GM18508 (cell line): ENCODE data around the gene RMP24.
"Not testable (repeated sequence)": the region's sequence is repeated elsewhere in the genome, so short reads cannot be mapped to it uniquely, and the experiment has no call there.

Source experiments
- ATAC-seq: cut with Tn5 transposase; IDR thresholded peaks from one replicate; pipeline ENCODE4 v1.9.1; 2021; ENCODE audit warnings: moderate number of reproducible peaks; ENCODE audit not compliant: insufficient read depth, unreplicated experiment

Gene RMP24

GRCh38 chr18:35964319-35964718, 8.2 kb upstream of the RMP24 start:
- ATAC-seq, result no peak

DNA sequence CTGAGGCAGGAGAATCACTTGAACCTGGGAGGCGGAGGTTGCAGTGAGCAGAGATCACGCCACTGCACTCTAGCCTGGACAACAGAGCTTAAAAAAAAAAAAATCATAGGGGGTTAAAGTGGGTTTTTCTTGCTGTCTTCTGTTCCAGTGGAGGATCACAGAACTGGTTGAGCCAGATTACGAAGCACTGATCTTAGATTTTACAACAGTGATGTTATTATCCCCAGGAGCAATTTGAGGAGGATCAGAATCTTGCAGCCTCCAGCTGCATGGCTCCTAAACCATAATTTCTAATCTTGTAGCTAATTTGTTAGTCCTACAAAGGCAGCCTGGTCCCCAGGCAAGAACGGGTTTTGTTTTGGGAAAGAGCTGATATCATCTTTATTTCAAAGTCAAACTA, 4.6 kb upstream of the RMP24 start:
- ATAC-seq, result not testable (repeated sequence)

- no peak for ATAC-seq
These were observed 4.1 kb upstream of the RMP24 start for GRCh38 chr18:35968278-35968880.

GRCh38 chr18:35969676-35970075, 2.8 kb upstream of the RMP24 start:
- no peak for ATAC-seq

GRCh38 chr18:35971661-35972196, 750 bp upstream of the RMP24 start:
- peak; percentile 16 for ATAC-seq

GRCh38 chr18:35973650-35974049, 1.2 kb downstream of the RMP24 start:
- ATAC-seq, result no peak

DNA sequence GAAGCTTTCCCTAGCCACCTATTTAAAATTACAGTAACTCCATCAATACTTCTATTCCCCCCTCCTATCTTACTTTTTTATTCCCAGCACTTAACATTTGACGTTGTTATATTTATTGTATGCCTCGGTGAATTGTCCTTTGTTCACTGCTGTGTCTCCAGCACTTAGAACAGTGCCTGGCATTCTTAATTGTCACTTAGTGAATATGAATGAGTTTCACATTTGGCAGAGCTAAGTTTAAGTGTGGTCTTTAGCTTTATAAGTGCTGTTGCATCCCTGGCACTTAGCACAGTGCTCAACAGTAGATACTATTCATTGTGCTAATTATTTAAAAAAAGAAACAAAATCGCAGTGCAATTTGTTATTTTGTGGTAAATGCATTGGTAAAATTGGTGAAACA, 1.7 kb downstream of the RMP24 start:
- ATAC-seq, result no peak

GRCh38 chr18:35979112-35979511, 6.6 kb downstream of the RMP24 start:
- no peak for ATAC-seq

- ATAC-seq, result no peak
These were observed 10.1 kb downstream of the RMP24 start for GRCh38 chr18:35982409-35983114.

DNA sequence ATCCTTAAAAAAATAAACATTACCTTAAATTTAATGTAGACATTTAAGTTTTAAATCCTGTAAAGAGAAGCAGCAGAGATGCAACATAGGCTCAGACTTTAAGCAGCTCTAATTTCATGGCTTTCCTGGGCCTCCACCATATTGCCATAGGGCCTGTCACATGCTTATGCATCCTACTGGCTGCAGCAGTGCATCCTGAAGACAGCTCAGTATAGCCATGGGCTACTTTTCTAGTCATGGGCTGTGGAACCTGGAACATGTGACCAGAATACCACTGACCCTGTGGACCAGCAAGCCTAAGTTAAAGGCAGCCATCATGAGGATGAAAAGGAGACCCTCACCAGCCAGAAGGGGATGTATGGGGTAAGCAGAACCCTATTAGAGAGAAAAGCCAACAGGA, 10.7 kb downstream of the RMP24 start:
- no peak for ATAC-seq

DNA sequence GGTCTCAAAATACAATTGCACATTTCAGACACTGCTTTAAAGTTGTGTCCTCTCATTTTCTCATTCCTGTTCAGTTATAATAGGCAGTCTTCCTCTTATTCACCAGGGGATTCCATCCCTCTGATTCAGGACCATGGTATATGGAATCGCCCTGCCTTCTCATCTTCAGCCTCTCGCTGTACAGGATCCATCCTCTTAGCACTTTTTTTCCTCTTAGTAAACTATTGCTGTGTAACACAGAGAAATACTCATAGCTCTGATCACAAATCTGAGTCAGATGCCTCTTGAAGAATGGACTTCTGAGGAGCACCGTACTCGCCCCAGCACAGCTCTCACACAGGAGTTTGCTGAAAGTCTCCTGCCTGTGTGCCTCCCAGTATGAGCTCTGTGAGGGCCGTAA, 11.3 kb downstream of the RMP24 start:
- no peak for ATAC-seq

DNA sequence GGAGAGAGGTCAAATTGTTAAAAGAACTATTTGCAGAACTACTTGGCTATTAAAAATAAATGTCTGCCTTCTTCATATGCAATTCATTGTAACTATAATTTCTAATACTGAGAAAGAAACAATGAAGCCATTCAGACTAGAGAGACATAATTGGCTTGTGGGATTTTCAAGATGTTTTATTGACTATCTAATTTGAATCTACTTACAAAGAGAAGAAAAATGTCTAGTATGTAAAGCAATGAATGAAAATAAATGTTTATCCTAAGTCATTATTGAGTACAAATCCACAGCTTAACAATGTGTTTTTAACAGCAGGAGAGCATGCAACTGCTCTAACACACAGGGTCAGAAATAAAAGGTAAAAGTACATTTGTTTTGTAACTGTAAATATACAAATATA, 19.2 kb downstream of the RMP24 start:
- no peak for ATAC-seq

GRCh38 chr18:35993013-35993412, 20.5 kb downstream of the RMP24 start:
- no peak for ATAC-seq

DNA sequence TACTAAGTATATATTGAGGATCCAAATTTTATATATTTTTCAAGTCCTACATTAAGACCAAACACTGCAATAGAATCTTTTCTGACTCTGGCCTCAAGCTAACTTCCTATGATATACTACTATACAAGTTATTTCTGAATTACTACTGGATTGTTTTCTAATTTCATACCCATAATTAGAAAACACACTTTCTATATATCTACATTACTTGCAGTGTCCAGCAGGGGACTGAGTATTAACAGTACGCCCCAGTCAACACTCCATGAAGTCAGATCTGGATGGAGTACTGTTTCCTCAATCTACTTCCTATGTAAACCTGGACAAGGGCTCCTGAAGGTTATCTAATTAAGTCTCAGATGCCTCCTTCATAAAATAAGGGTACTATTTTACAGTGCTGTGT, 26.5 kb downstream of the RMP24 start:
- no peak for ATAC-seq

- no peak for ATAC-seq
These were observed 27.4 kb downstream of the RMP24 start for GRCh38 chr18:35999925-36000324.

- no peak for ATAC-seq
These were observed 34.5 kb downstream of the RMP24 start for GRCh38 chr18:36006997-36007396.

- ATAC-seq, result no peak
These were observed 36.7 kb downstream of the RMP24 start for GRCh38 chr18:36009214-36009613.

DNA sequence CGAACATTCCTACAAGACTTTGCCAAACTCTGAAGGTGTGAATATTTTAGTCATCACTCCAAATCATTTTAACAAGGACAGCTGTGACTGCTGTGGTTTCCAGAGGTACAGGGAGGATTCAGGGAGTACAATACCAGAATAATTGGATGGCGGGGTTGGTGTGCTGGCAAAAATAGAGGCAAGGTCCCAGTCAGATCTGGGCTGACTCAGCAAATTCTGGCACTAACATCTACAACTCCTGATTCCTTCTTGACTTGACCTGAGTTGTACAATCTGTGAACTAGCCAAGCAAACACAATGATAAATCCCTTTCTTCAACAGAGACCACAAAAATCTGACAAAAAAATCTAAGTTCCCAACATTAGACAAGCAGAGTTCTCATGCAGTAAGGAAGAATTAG, 40.4 kb downstream of the RMP24 start:
- no peak for ATAC-seq

GRCh38 chr18:36015629-36016028, 43.1 kb downstream of the RMP24 start:
- peak; percentile 91 for ATAC-seq

- no peak for ATAC-seq
These were observed 44.8 kb downstream of the RMP24 start for GRCh38 chr18:36017232-36017631.

DNA sequence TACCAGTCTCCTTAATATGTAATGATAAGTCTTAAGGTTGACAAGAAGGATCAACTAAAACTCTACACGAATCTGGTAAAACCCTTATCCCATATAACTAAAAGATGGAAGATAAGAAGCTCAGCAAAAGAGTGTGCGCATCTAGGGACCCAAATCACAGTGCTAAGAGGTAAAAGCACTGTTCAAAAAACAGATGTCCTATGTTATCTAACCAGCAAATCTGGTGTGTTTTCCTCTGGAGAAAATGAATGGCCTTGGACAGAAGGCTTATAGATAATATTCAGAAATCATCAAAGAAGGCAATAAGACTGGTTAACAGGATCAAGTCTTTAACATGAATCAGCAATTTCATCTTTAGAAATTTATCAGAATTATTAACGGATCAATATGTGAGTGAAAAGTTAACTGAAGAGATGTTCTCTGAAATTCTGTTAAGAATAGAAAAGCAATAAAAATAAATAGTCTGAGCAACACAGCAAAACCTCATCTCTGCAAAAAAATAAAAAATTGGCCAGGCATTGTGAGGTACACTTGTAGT, 47.8 kb downstream of the RMP24 start:
- ATAC-seq, result no peak

- ATAC-seq, result no peak
These were observed 50.9 kb downstream of the RMP24 start for GRCh38 chr18:36023336-36023735.
